OCI-LY7 (cell line): ENCODE measurements around the gene EIF4G2. TPM values are rescaled to one million over a fixed set of nuclear protein-coding genes. Genes with fewer than 3 reads are reported as not detected.

Experiments
- BruUV-seq: library from RNA; stranded (reverse); fragments of 400-500 nt; replicated peaks from 2 replicates; lab custom pipeline; 2021; lab: Mats Ljungman, UMichigan
- CTCF ChIA-PET: fragments of 300-600 bp; sonication (Branson Sonifier 250); formaldehyde crosslinking; loops from one replicate; lab custom pipeline; 2022; ENCODE audit warnings: antibody characterized with exemption; ENCODE audit not compliant: unreplicated experiment; lab: Charles Lee
- POLR2A ChIA-PET: fragments of 300-600 bp; sonication (Branson Sonifier 250); formaldehyde crosslinking; loops from one replicate; lab custom pipeline; 2022; ENCODE audit warnings: antibody characterized with exemption; lab: Charles Lee
- DNase-seq: peaks from one replicate; pipeline ENCODE4 v3.0.0-alpha.2; 2015; ENCODE audit warnings: low spot score
- H2AFZ ChIP-seq: fragments of 200-600 bp; sonication (generic), shearing (Covaris generic); 2 replicates; pipeline ENCODE4 v1.6.1; 2014; ENCODE audit warnings: mild to moderate bottlenecking, antibody characterized with exemption, low read length, moderate library complexity
- H3K27ac ChIP-seq: fragments of 200-600 bp; sonication (generic); 2 replicates; pipeline ENCODE4 v1.5.1; 2014; ENCODE audit warnings: mixed run types, low read depth, mild to moderate bottlenecking, moderate library complexity, low read length, inconsistent platforms; ENCODE audit not compliant: poor library complexity, severe bottlenecking
- H3K36me3 ChIP-seq: fragments of 200-600 bp; sonication (generic); 2 replicates; pipeline ENCODE4 v1.6.1; 2014; ENCODE audit warnings: mild to moderate bottlenecking, antibody characterized with exemption, low read length, moderate library complexity, mixed read lengths; ENCODE audit not compliant: insufficient read depth
- H3K4me1 ChIP-seq: fragments of 200-600 bp; sonication (generic); 2 replicates; pipeline ENCODE4 v1.5.1; 2014; ENCODE audit warnings: mild to moderate bottlenecking, low read length; ENCODE audit not compliant: insufficient read depth, poor library complexity, severe bottlenecking
- H3K4me2 ChIP-seq: fragments of 200-600 bp; sonication (generic); 2 replicates; pipeline ENCODE4 v1.6.1; 2014; ENCODE audit warnings: mild to moderate bottlenecking, low read length
- H3K4me3 ChIP-seq: fragments of 200-600 bp; sonication (generic); 2 replicates; pipeline ENCODE4 v1.5.1; 2014; ENCODE audit warnings: mild to moderate bottlenecking, low read depth, low read length; ENCODE audit not compliant: poor library complexity, severe bottlenecking
- H3K79me2 ChIP-seq: fragments of 200-600 bp; sonication (generic); 2 replicates; pipeline ENCODE4 v1.6.1; 2016; ENCODE audit warnings: low read depth, mild to moderate bottlenecking, low read length, moderate library complexity, mixed read lengths; ENCODE audit not compliant: insufficient read depth
- H3K9me2 ChIP-seq: fragments of 200-600 bp; sonication (generic); 2 replicates; pipeline ENCODE4 v1.6.1; 2016; ENCODE audit warnings: mild to moderate bottlenecking, low read length, mixed read lengths; ENCODE audit not compliant: insufficient read depth
- H3K9me3 ChIP-seq: fragments of 200-600 bp; sonication (generic); 2 replicates; pipeline ENCODE4 v1.6.1; 2014; ENCODE audit warnings: mild to moderate bottlenecking, mixed run types, low read length, mixed read lengths
- H4K20me1 ChIP-seq: fragments of 200-600 bp; sonication (generic); 2 replicates; pipeline ENCODE4 v1.6.1; 2014; ENCODE audit warnings: mild to moderate bottlenecking, antibody characterized with exemption, low read length, moderate library complexity, mixed read lengths; ENCODE audit not compliant: insufficient read depth
- EZH2phosphoT487 ChIP-seq: fragments of 200-600 bp; sonication (generic); IDR thresholded peaks from 2 replicates; pipeline ENCODE4 v1.6.1; 2018; ENCODE audit warnings: low read depth, borderline replicate concordance, mild to moderate bottlenecking, mixed run types, antibody characterized with exemption, low read length, moderate library complexity, mixed read lengths
- intact Hi-C: fragments of 100-400 bp; cut with micrococcal nuclease; formaldehyde crosslinking; loops from one replicate; pipeline ENCODE4 v1.10.0; 2022; ENCODE audit not compliant: unreplicated experiment
- total RNA-seq, 2 experiments: library from RNA; depleted of rRNA in 1 of 2; stranded (reverse); fragments of >200 nt in 1 of 2; shearing (Covaris generic) in 1 of 2; gene quantifications; 2 replicates each; pipeline ENCODE4 v1.2.3, GENCODE V29; 2014 to 2022
- TF ChIP-seq, protein P1 (sequence below): fragments of 200-600 bp; sonication (generic); conservative IDR thresholded peaks from 2 replicates; pipeline ENCODE4 v1.5.1; 2014; ENCODE audit warnings: mild to moderate bottlenecking, antibody characterized with exemption, low read length, moderate library complexity, mixed read lengths

The EIF4G2 gene
- total RNA-seq, 2 experiments from 2014 or later: 317 to 502 TPM

DNA sequence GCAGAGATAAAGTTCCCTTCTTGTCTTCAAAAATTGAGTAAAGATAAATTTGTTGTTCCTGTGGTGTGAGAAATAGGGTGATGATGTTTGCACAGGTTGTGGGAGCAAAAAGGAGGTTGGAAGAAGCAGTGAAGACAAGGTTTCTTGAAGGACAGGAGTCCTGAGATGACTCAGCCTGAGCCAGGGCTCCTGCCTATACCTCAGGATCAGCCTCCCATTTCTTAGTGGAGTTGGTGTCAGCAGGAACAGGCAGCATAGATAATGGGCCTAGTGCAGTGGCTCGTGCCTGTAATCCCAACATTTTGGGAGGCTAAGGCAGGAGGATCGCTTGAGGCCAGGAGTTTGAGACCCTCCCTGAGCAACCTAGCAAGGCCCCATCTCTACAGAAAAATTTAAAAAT, 28.7 kb downstream of the EIF4G2 start:
- Histone ChIP-seq H4K20me1 (no peaks in the 10 kb centered on the region), H3K9me2 (no peaks in the 10 kb centered on the region), H3K4me2 (no peak overlapping the region), H3K9me3 (no peaks in the 10 kb centered on the region), H3K36me3 (peaks cover 44% of the 10 kb centered on the region), H3K4me3 (no peak overlapping the region), H2AFZ (no peak overlapping the region), H3K27ac (no peak overlapping the region), H3K4me1 (no peaks in the 10 kb centered on the region), H3K79me2 (no peaks in the 10 kb centered on the region)
- POLR2A ChIA-PET: interaction anchor here (0.6 kb wide), 1 partner anchor 251 kb away, joined by 3 read pairs; no protein-coding TSS in a partner anchor
- no TSS peak for BruUV-seq
- CTCF ChIA-PET: no interaction called here
- TF ChIP-seq, protein P1, sequence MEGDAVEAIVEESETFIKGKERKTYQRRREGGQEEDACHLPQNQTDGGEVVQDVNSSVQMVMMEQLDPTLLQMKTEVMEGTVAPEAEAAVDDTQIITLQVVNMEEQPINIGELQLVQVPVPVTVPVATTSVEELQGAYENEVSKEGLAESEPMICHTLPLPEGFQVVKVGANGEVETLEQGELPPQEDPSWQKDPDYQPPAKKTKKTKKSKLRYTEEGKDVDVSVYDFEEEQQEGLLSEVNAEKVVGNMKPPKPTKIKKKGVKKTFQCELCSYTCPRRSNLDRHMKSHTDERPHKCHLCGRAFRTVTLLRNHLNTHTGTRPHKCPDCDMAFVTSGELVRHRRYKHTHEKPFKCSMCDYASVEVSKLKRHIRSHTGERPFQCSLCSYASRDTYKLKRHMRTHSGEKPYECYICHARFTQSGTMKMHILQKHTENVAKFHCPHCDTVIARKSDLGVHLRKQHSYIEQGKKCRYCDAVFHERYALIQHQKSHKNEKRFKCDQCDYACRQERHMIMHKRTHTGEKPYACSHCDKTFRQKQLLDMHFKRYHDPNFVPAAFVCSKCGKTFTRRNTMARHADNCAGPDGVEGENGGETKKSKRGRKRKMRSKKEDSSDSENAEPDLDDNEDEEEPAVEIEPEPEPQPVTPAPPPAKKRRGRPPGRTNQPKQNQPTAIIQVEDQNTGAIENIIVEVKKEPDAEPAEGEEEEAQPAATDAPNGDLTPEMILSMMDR: no peak
- no peak for TF ChIP-seq EZH2phosphoT487
- intact Hi-C loops: no loop called here
- no peak for DNase-seq

DNA sequence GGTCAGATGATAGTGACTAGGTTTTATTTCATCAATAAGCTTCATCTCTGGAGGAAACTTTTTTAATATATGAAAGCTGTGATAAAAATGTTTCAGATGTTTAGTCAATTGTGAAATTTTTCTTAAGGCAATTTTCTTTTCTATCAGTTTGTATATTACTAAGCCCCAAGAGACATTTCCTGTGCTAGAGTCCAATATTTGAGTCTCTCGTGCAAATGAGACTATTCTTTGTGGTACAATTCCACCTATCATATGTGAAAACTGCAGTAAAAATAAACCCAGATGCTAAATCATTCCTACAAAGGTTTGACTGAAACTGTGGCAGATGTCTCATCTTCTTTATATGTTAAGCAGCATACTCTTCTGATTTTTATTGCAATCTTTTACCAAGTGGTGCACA, 29.6 kb downstream of the EIF4G2 start:
- no peak for TF ChIP-seq EZH2phosphoT487
- TF ChIP-seq, protein P1: no peak
- ChIA-PET CTCF (no interaction called here), POLR2A (interaction anchor here (0.6 kb wide), 1 partner anchor 16 kb away, joined by 4 read pairs; no protein-coding TSS in a partner anchor)
- DNase-seq: no peak
- H3K79me2 ChIP-seq: no peaks in the 10 kb centered on the region
- no peaks in the 10 kb centered on the region for H4K20me1 ChIP-seq
- no peaks in the 10 kb centered on the region for H3K9me3 ChIP-seq
- no peaks in the 10 kb centered on the region for H3K4me1 ChIP-seq
- H3K9me2 ChIP-seq: no peaks in the 10 kb centered on the region
- no peak overlapping the region for H3K4me2 ChIP-seq
- TSS peak; percentile 96 for BruUV-seq
- peaks cover 44% of the 10 kb centered on the region for H3K36me3 ChIP-seq
- H3K27ac ChIP-seq: no peak overlapping the region
- no peak overlapping the region for H3K4me3 ChIP-seq
- intact Hi-C loops: no loop called here
- no peak overlapping the region for H2AFZ ChIP-seq

DNA sequence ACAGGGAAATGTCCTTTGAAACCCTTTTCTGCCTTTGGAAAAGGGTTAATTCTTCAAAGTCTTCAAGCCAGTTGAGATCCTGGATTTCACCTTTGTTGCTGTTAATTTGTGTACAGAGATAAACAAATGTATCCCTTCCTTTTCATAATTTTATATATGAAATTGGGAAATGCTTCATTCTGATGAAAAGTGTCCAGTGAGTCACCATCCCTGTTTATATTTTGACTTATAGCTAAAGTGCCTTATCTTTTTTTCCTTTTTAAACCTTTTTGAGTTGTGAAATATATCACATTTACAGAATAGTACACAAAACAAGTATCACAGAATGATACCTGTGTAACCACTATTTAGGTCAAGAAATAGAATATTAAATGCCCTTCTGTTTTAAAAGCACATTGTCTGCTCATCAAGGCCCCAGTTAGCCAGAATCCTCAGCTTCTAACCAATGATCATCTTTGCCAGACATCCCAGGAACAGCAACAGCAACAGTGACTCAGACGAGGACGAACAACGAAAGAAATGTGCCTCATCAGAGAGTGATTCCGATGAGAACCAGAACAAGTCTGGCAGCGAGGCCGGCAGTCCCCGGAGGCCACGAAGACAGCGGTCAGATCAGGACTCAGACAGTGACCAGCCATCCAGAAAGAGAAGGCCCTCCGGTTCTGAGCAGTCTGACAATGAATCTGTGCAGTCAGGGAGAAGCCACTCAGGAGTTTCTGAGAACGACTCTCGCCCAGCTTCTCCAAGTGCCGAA, 30.3 kb downstream of the EIF4G2 start:
- TF ChIP-seq EZH2phosphoT487: no peak
- TF ChIP-seq, protein P1: no peak
- CTCF ChIA-PET: no interaction called here
- POLR2A ChIA-PET: no interaction called here
- H3K79me2 ChIP-seq: no peaks in the 10 kb centered on the region
- no peaks in the 10 kb centered on the region for H3K9me2 ChIP-seq
- H3K4me3 ChIP-seq: no peak overlapping the region
- H3K4me2 ChIP-seq: no peak overlapping the region
- H3K4me1 ChIP-seq: no peaks in the 10 kb centered on the region
- H3K9me3 ChIP-seq: no peaks in the 10 kb centered on the region
- peaks cover 44% of the 10 kb centered on the region for H3K36me3 ChIP-seq
- H3K27ac ChIP-seq: no peak overlapping the region
- intact Hi-C loops: no loop called here
- no peaks in the 10 kb centered on the region for H4K20me1 ChIP-seq
- no peak overlapping the region for H2AFZ ChIP-seq
- BruUV-seq: no TSS peak
- DNase-seq: no peak
